Osteoblast (primary cell): Measurements from ENCODE around the gene ADAMTSL2. TPM values are rescaled to one million over a fixed set of nuclear protein-coding genes. Genes with fewer than 3 reads are reported as not detected.

Experiments
- DNase-seq: peaks from one replicate; pipeline ENCODE4 v3.0.0; 2011; ENCODE audit warnings: low spot score, mixed read lengths; ENCODE audit not compliant: insufficient read length; ENCODE audit errors: missing footprints
- H2AFZ ChIP-seq: 2 replicates; pipeline ENCODE4 v1.6.0; 2011; ENCODE audit warnings: mild to moderate bottlenecking, low read length
- H3K27ac ChIP-seq: 2 replicates; pipeline ENCODE4 v1.5.1; 2011; ENCODE audit warnings: mild to moderate bottlenecking, low read depth, low read length, moderate library complexity
- H3K27me3 ChIP-seq: 2 replicates; pipeline ENCODE4 v1.6.0; 2012; ENCODE audit warnings: mild to moderate bottlenecking, control low read depth, inconsistent platforms, low read length, moderate library complexity; ENCODE audit not compliant: insufficient read depth
- H3K36me3 ChIP-seq: 2 replicates; pipeline ENCODE4 v1.5.1; 2011; ENCODE audit warnings: mild to moderate bottlenecking, low read length, control low read depth, moderate library complexity; ENCODE audit not compliant: insufficient read depth
- H3K4me1 ChIP-seq: 2 replicates; pipeline ENCODE4 v1.5.1; 2011; ENCODE audit warnings: mild to moderate bottlenecking, low read length, control low read depth, moderate library complexity; ENCODE audit not compliant: insufficient read depth
- H3K4me2 ChIP-seq: 2 replicates; pipeline ENCODE4 v1.6.0; 2011; ENCODE audit warnings: mild to moderate bottlenecking, low read length; ENCODE audit not compliant: insufficient read depth
- H3K4me3 ChIP-seq: fragments of 200-600 bp; sonication (generic); 3 replicates; pipeline ENCODE4 v1.5.1; 2012; ENCODE audit warnings: mild to moderate bottlenecking, low read length, inconsistent platforms; ENCODE audit not compliant: insufficient read depth
- H3K79me2 ChIP-seq: 2 replicates; pipeline ENCODE4 v1.6.0; 2012; ENCODE audit warnings: mild to moderate bottlenecking, low read length, control low read depth, inconsistent platforms; ENCODE audit not compliant: insufficient read depth
- H3K9me3 ChIP-seq: 2 replicates; pipeline ENCODE4 v1.5.1; 2011; ENCODE audit warnings: low read depth, low read length, control low read depth
- H4K20me1 ChIP-seq: 2 replicates; pipeline ENCODE4 v1.6.0; 2012; ENCODE audit warnings: mild to moderate bottlenecking, low read length, control low read depth; ENCODE audit not compliant: insufficient read depth
- CTCF ChIP-seq: IDR thresholded peaks from 2 replicates; pipeline ENCODE4 v1.5.1; 2011; ENCODE audit warnings: mild to moderate bottlenecking, low read depth, low read length, moderate library complexity; ENCODE audit errors: extremely low read depth
- total RNA-seq: library from RNA; depleted of rRNA; stranded (reverse); fragments of >200 nt; gene quantifications from 2 replicates; pipeline ENCODE4 v1.2.3, GENCODE V29; 2012

ADAMTSL2 gene
- total RNA-seq, 1 donor, result under 0.01 TPM

- H4K20me1 ChIP-seq, result no peaks in the 10 kb centered on the region
- TF ChIP-seq CTCF, result no peak
- no peaks in the 10 kb centered on the region for H3K9me3 ChIP-seq
- H3K4me2 ChIP-seq, result no peak overlapping the region
- H3K36me3 ChIP-seq, result no peaks in the 10 kb centered on the region
- H3K79me2 ChIP-seq, result no peaks in the 10 kb centered on the region
- H3K27ac ChIP-seq, result no peak overlapping the region
- peaks cover 8% of the 10 kb centered on the region for H3K4me1 ChIP-seq
- H2AFZ ChIP-seq, result no peak overlapping the region
- DNase-seq, result no peak
- no peak overlapping the region for H3K4me3 ChIP-seq
- peaks cover 4% of the 10 kb centered on the region for H3K27me3 ChIP-seq
Observed at GRCh38 chr9:133537257-133537656, 2.8 kb downstream of the ADAMTSL2 start.

GRCh38 chr9:133538176-133538575 is 3.7 kb downstream of the ADAMTSL2 start:
- H3K27me3 ChIP-seq, result peaks cover 4% of the 10 kb centered on the region
- H3K4me1 ChIP-seq, result peaks cover 8% of the 10 kb centered on the region
- H3K4me2 ChIP-seq, result no peak overlapping the region
- H3K4me3 ChIP-seq, result no peak overlapping the region
- H3K9me3 ChIP-seq, result no peaks in the 10 kb centered on the region
- H3K27ac ChIP-seq, result no peak overlapping the region
- no peaks in the 10 kb centered on the region for H3K79me2 ChIP-seq
- H2AFZ ChIP-seq, result no peak overlapping the region
- H3K36me3 ChIP-seq, result no peaks in the 10 kb centered on the region
- TF ChIP-seq CTCF, result no peak
- H4K20me1 ChIP-seq, result no peaks in the 10 kb centered on the region
- DNase-seq, result no peak

- H3K27ac ChIP-seq, result no peak overlapping the region
Observed at GRCh38 chr9:133538851-133539833, 4.6 kb downstream of the ADAMTSL2 start.

More at GRCh38 chr9:133538851-133539833, 4.6 kb downstream of the ADAMTSL2 start:
- Histone ChIP-seq H3K27me3 (peaks cover 4% of the 10 kb centered on the region), H3K36me3 (no peaks in the 10 kb centered on the region), H3K79me2 (no peaks in the 10 kb centered on the region), H3K4me3 (no peak overlapping the region), H2AFZ (no peak overlapping the region), H3K4me2 (peak overlapping the region; percentile 32), H3K4me1 (peaks cover 2% of the 10 kb centered on the region), H3K9me3 (no peaks in the 10 kb centered on the region), H4K20me1 (no peaks in the 10 kb centered on the region)
- DNase-seq, result no peak
- no peak for TF ChIP-seq CTCF
